Nephron (organoid): ENCODE data around the gene FMNL3.

ENCODE experiments used
- H3K27ac Mint-ChIP-seq, 3 experiments: 2 replicates each; pipeline ENCODE4 v1.8.0; 2020; ENCODE audit warnings: mixed read lengths in 3 of 3, mild to moderate bottlenecking in 2 of 3, moderate library complexity in 1 of 3
- H3K27me3 Mint-ChIP-seq: 2 replicates; pipeline ENCODE4 v1.8.0; 2021; ENCODE audit warnings: low read depth, mild to moderate bottlenecking, moderate library complexity, mixed read lengths
- H3K36me3 Mint-ChIP-seq: 2 replicates; pipeline ENCODE4 v1.8.0; 2020; ENCODE audit warnings: low read depth, mixed read lengths
- H3K4me1 Mint-ChIP-seq: 2 replicates; pipeline ENCODE4 v1.8.0; 2020; ENCODE audit warnings: mixed read lengths
- H3K4me3 Mint-ChIP-seq, 3 experiments: 2 replicates each; pipeline ENCODE4 v1.8.0; 2020; ENCODE audit warnings: mild to moderate bottlenecking in 3 of 3, mixed read lengths in 3 of 3, moderate library complexity in 2 of 3
- H3K9me3 Mint-ChIP-seq: 2 replicates; pipeline ENCODE4 v1.8.0; 2020; ENCODE audit warnings: mixed read lengths
- TF ChIP-seq, protein P1 (sequence below), 3 experiments: fragments of 200-600 bp; sonication (generic); IDR thresholded peaks; one replicate each; pipeline ENCODE4 v1.5.0; 2021; ENCODE audit warnings: antibody characterized with exemption in 3 of 3; ENCODE audit not compliant: unreplicated experiment in 3 of 3

FMNL3 gene

DNA sequence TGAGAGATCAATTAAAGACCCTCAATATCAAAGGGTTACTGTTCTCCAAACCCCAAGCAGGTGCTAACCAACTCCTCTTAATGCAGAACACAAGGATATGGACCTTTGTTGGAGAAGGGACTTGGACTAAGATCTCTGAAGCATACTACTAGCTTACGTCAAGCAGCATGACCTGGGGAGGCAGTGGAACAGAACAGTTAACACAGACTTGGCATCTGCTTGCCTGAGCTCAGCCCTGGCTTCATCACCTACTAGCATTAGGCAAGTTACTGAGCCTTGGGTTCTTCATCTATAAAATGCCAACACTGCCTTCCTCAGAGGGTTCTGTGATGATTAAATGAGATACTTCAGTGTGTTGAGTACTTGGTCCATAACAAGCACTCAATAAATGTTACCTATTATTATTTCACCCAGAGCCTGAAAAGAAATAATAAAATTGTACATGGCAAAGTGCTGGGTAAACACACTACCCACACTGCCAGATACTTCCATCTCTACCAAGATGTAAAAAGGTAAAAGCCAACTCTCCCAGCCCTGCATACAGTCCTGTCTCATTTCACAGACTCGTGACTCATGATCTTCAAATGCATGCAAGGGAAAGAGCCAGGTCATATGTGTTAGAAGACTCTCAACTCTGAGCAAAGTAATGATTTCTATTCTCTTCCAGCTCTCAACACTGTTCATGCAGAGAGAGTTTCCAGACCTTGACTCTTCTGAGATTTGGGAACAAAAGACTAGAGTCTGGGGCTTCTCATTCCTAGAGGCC is 39.7 kb downstream of the FMNL3 start:
- peak overlapping the region; percentile 54 to 98 (median 80) for H3K27ac Mint-ChIP-seq
- H3K9me3 Mint-ChIP-seq: no peaks in the 10 kb centered on the region
- peaks cover 12% of the 10 kb centered on the region for H3K36me3 Mint-ChIP-seq
- no peaks in the 10 kb centered on the region for H3K27me3 Mint-ChIP-seq
- H3K4me3 Mint-ChIP-seq: no peak overlapping the region
- TF ChIP-seq, protein P1, sequence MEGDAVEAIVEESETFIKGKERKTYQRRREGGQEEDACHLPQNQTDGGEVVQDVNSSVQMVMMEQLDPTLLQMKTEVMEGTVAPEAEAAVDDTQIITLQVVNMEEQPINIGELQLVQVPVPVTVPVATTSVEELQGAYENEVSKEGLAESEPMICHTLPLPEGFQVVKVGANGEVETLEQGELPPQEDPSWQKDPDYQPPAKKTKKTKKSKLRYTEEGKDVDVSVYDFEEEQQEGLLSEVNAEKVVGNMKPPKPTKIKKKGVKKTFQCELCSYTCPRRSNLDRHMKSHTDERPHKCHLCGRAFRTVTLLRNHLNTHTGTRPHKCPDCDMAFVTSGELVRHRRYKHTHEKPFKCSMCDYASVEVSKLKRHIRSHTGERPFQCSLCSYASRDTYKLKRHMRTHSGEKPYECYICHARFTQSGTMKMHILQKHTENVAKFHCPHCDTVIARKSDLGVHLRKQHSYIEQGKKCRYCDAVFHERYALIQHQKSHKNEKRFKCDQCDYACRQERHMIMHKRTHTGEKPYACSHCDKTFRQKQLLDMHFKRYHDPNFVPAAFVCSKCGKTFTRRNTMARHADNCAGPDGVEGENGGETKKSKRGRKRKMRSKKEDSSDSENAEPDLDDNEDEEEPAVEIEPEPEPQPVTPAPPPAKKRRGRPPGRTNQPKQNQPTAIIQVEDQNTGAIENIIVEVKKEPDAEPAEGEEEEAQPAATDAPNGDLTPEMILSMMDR (IDR thresholded peaks at IDR 0.05; ENCODE audit: unreplicated experiment in 3 of 3): no peak
- peaks cover 72% of the 10 kb centered on the region for H3K4me1 Mint-ChIP-seq

DNA sequence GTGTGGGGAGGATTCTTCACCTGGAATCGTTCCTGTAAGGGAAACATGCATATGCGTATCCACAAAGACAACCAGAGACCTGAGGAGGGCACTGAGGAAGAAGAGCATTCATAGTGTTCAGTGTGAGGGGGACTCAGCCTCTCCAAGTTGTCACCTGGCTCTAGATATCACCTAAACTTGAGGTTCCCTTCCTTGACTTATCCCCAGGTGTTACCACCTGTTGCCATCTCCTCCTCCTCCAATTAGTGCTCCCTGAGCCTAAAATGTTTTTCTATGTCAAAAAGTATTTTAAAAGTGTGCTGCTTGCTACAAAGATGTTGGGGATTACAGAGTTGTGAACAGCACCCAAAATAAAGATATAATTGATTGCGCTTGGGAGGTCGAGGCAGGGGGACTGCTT is 41.0 kb downstream of the FMNL3 start:
- no peaks in the 10 kb centered on the region for H3K9me3 Mint-ChIP-seq
- H3K4me3 Mint-ChIP-seq: no peak overlapping the region
- H3K27me3 Mint-ChIP-seq: no peaks in the 10 kb centered on the region
- peaks cover 22% of the 10 kb centered on the region for H3K36me3 Mint-ChIP-seq
- TF ChIP-seq, protein P1 (IDR thresholded peaks at IDR 0.05; ENCODE audit: unreplicated experiment in 3 of 3): no peak
- peaks cover 70% of the 10 kb centered on the region for H3K4me1 Mint-ChIP-seq
- peak overlapping the region; percentile 28 to 98 (median 38) for H3K27ac Mint-ChIP-seq

DNA sequence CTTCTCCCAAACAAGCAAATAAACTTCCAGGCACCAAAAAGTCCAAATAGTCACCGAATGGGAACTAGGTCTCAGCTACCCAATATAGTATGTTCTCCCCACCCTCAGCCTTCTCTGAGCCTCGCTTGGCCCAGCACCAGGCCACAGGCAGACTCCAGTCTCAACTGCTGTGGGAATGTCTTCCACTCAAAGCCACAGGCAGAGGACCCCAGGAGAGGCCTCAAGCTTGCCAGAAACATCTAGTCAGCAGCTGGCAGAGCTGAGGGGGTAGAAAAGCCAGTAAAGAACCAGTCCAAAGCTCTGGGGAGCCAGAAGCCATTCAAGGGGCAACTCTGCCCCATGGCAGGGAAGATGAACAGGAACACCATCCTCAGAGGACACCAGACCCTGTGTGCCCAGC is 41.8 kb downstream of the FMNL3 start:
- H3K27me3 Mint-ChIP-seq: no peaks in the 10 kb centered on the region
- TF ChIP-seq, protein P1 (IDR thresholded peaks at IDR 0.05; ENCODE audit: unreplicated experiment in 3 of 3): no peak
- H3K4me1 Mint-ChIP-seq: peaks cover 62% of the 10 kb centered on the region
- no peak overlapping the region for H3K4me3 Mint-ChIP-seq
- peaks cover 28% of the 10 kb centered on the region for H3K36me3 Mint-ChIP-seq
- H3K9me3 Mint-ChIP-seq: no peaks in the 10 kb centered on the region
- H3K27ac Mint-ChIP-seq: peak overlapping the region; percentile 86 to 99 (median 98)

GRCh38 chr12:49664591-49665239 is 42.5 kb downstream of the FMNL3 start:
- Mint-ChIP-seq H3K9me3 (no peaks in the 10 kb centered on the region), H3K27ac (peak overlapping the region; percentile 86 to 99 (median 98)), H3K4me3 (no peak overlapping the region), H3K27me3 (no peaks in the 10 kb centered on the region), H3K4me1 (peaks cover 55% of the 10 kb centered on the region), H3K36me3 (peaks cover 35% of the 10 kb centered on the region)
- TF ChIP-seq, protein P1 (IDR thresholded peaks at IDR 0.05; ENCODE audit: unreplicated experiment in 3 of 3): no peak

DNA sequence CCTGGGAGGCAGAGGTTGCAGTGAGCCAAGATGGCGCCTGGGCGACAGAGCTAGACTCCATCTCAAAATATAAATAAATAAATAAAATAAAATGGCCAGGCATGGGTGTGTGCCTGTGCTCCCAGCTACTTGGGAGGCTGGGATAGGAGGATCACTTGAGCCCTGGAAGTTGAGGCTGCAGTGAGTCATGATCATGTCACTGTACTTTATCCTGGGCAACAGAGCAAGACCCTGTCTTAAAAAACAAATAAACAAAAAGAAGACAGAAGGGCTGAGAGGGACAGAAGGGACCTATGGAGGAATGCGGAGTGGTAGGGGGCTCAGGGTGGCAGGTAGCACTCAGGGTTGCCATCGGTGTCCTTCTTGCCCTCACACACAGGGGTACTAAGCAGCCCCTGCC is 43.0 kb downstream of the FMNL3 start:
- H3K27me3 Mint-ChIP-seq: no peaks in the 10 kb centered on the region
- no peak overlapping the region for H3K4me3 Mint-ChIP-seq
- no peaks in the 10 kb centered on the region for H3K9me3 Mint-ChIP-seq
- peaks cover 37% of the 10 kb centered on the region for H3K36me3 Mint-ChIP-seq
- TF ChIP-seq, protein P1 (IDR thresholded peaks at IDR 0.05; ENCODE audit: unreplicated experiment in 3 of 3): no peak
- H3K27ac Mint-ChIP-seq: peak overlapping the region; percentile 86 to 99 (median 98)
- peaks cover 54% of the 10 kb centered on the region for H3K4me1 Mint-ChIP-seq
